Keratinocyte (primary cell): ENCODE results near the gene ADAMTS7. TPM values are rescaled to one million over a fixed set of nuclear protein-coding genes. Genes with fewer than 3 reads are reported as not detected.

Experiments used
- DNase-seq: peaks from one replicate; pipeline ENCODE4 v3.0.0-alpha.2; 2011; ENCODE audit warnings: low read depth, missing footprints, low spot score
- FAIRE-seq: peaks from 2 replicates; lab custom pipeline; 2011; peaks lifted over from hg19 to GRCh38; lab: Jason Lieb, UNC
- H2AFZ ChIP-seq: 2 replicates; pipeline ENCODE4 v1.6.0; 2012; ENCODE audit warnings: low read length, control low read depth, inconsistent platforms; ENCODE audit not compliant: control insufficient read depth
- H3K27ac ChIP-seq: 2 replicates; pipeline ENCODE4 v1.5.1; 2011; ENCODE audit warnings: low read length; ENCODE audit not compliant: control insufficient read depth, insufficient read depth
- H3K27me3 ChIP-seq: 3 replicates; pipeline ENCODE4 v1.6.0; 2011; ENCODE audit warnings: low read length; ENCODE audit not compliant: control insufficient read depth, insufficient read depth; ENCODE audit errors: extremely low read depth
- H3K36me3 ChIP-seq, 2 experiments: 2 replicates in 1 of 2; 3 replicates in 1 of 2; pipeline ENCODE4 v1.5.1; 2011; ENCODE audit warnings: low read length in 2 of 2, mild to moderate bottlenecking in 1 of 2; ENCODE audit not compliant: control insufficient read depth in 2 of 2, insufficient read depth in 2 of 2; ENCODE audit errors: extremely low read depth in 1 of 2
- H3K4me1 ChIP-seq: 3 replicates; pipeline ENCODE4 v1.5.1; 2011; ENCODE audit warnings: low read length; ENCODE audit not compliant: control insufficient read depth, insufficient read depth; ENCODE audit errors: extremely low read depth
- H3K4me2 ChIP-seq: 3 replicates; pipeline ENCODE4 v1.6.0; 2011; ENCODE audit warnings: low read depth, low read length; ENCODE audit not compliant: control insufficient read depth, insufficient read depth; ENCODE audit errors: extremely low read depth
- H3K4me3 ChIP-seq, 3 experiments: fragments of 200-600 bp in 1 of 3; sonication (generic) in 1 of 3; 2 replicates in 2 of 3; 3 replicates in 1 of 3; pipeline ENCODE4 v1.5.1; 2011 to 2016; ENCODE audit warnings: low read length in 3 of 3, mild to moderate bottlenecking in 3 of 3, control low read depth in 2 of 3, inconsistent platforms in 1 of 3, low read depth in 1 of 3, mixed read lengths in 1 of 3, mixed run types in 1 of 3, moderate library complexity in 1 of 3; ENCODE audit not compliant: control insufficient read depth in 2 of 3, insufficient read depth in 2 of 3; ENCODE audit errors: extremely low read depth in 1 of 3
- H3K79me2 ChIP-seq: 2 replicates; pipeline ENCODE4 v1.6.0; 2012; ENCODE audit warnings: low read length; ENCODE audit not compliant: control insufficient read depth, insufficient read depth
- H3K9ac ChIP-seq: 3 replicates; pipeline ENCODE4 v1.6.0; 2011; ENCODE audit warnings: low read length; ENCODE audit not compliant: control insufficient read depth, insufficient read depth; ENCODE audit errors: extremely low read depth
- H3K9me1 ChIP-seq: 3 replicates; pipeline ENCODE4 v1.6.0; 2011; ENCODE audit warnings: low read length; ENCODE audit not compliant: control insufficient read depth, insufficient read depth; ENCODE audit errors: extremely low read depth
- H3K9me3 ChIP-seq: 2 replicates; pipeline ENCODE4 v1.5.1; 2012; ENCODE audit warnings: low read depth, low read length; ENCODE audit not compliant: control insufficient read depth
- H4K20me1 ChIP-seq: 3 replicates; pipeline ENCODE4 v1.6.0; 2011; ENCODE audit warnings: low read length; ENCODE audit not compliant: control insufficient read depth, insufficient read depth; ENCODE audit errors: extremely low read depth
- CTCF ChIP-seq, 3 experiments: IDR thresholded peaks in 1 of 3; conservative IDR thresholded peaks in 1 of 3; optimal IDR thresholded peaks in 1 of 3; 2 replicates in 2 of 3; 3 replicates in 1 of 3; pipeline versions ENCODE3 to v1.5.1; 2011; ENCODE audit warnings: low read length in 3 of 3, mild to moderate bottlenecking in 3 of 3, moderate library complexity in 2 of 3, control low read depth in 1 of 3, inconsistent platforms in 1 of 3; ENCODE audit not compliant: insufficient read depth in 2 of 3; ENCODE audit errors: extremely low read depth in 1 of 3
- EZH2 ChIP-seq: IDR thresholded peaks from one replicate; pipeline ENCODE4 v1.6.1; 2012; ENCODE audit warnings: inconsistent platforms, mild to moderate bottlenecking, low read length, moderate library complexity
- dilution Hi-C: fragments of 300-500 bp; cut with MboI; formaldehyde crosslinking; loops from one replicate; pipeline ENCODE4 v1.7.0; 2020; ENCODE audit warnings: low sequenced_read_pairs; ENCODE audit not compliant: extremely low pct_ligation_motif_present
- polyA plus RNA-seq, 5 experiments: library from polyadenylated mRNA; depleted of rRNA in 3 of 5; stranded (reverse) in 3 of 5; stranded (forward) in 1 of 5; unstranded in 1 of 5; fragments of >200 nt; gene quantifications; 1 replicate in 1 of 5; 2 replicates in 3 of 5; 3 replicates in 1 of 5; pipeline versions ENCODE4 v1.2.1 to v1.2.3, GENCODE V29; 2011 to 2012; ENCODE audit warnings: missing spikeins in 2 of 5, low read depth in 1 of 5, low replicate concordance in 1 of 5

ADAMTS7 gene
- polyA plus RNA-seq, 1 donor (not counting 4 experiments of a cell fraction or from before 2014, with no cell fraction given) = 0.13 TPM

- Histone ChIP-seq H3K4me3 (no peak overlapping the region), H2AFZ (no peak overlapping the region), H3K36me3 (no peaks in the 10 kb centered on the region), H3K27ac (no peak overlapping the region), H3K79me2 (no peaks in the 10 kb centered on the region), H3K9me3 (no peaks in the 10 kb centered on the region), H3K27me3 (no peaks in the 10 kb centered on the region), H3K9me1 (no peaks in the 10 kb centered on the region), H4K20me1 (no peaks in the 10 kb centered on the region), H3K4me1 (peaks cover 2% of the 10 kb centered on the region), H3K4me2 (no peak overlapping the region), H3K9ac (no peak overlapping the region)
- DNase-seq (no peak), FAIRE-seq (no peak)
- no peak for TF ChIP-seq CTCF (optimal IDR thresholded peaks at IDR 0.05 in 1 of 3, IDR thresholded peaks at IDR 0.05 in 1 of 3, conservative IDR thresholded peaks at IDR 0.05 in 1 of 3; ENCODE audit: extremely low read depth in 1 of 3, insufficient read depth in 2 of 3, low read length in 3 of 3)
- TF ChIP-seq EZH2 = no peak
- dilution Hi-C loops = no loop called here
Observed at GRCh38 chr15:78734451-78735064, 76.7 kb downstream of the ADAMTS7 start.

DNA sequence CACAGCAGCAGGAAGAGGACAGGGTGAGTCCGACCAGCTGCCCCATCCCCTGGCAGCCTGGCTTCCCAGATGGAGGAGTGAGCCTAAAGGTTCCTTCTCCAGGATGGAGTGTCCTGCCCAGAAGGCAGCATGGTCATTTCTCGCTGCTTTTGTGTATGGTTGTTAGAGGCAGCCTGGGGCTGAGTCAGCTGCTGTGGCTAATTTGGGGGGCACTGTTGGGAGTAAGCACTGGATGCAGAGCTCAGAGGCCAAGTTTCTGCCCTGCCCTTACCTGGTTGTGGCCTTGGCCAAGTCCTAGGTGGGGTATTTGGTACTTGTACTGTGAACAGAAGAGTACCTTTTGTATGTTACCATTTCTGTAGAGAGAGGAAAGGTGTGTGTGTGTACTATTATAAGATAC, 78.6 kb downstream of the ADAMTS7 start:
- no peaks in the 10 kb centered on the region for H3K4me1 ChIP-seq
- FAIRE-seq (no peak), DNase-seq (no peak)
- H3K27me3 ChIP-seq = no peaks in the 10 kb centered on the region
- H4K20me1 ChIP-seq = no peaks in the 10 kb centered on the region
- dilution Hi-C loops = no loop called here
- no peaks in the 10 kb centered on the region for H3K9me3 ChIP-seq
- no peaks in the 10 kb centered on the region for H3K36me3 ChIP-seq
- no peak overlapping the region for H3K4me3 ChIP-seq
- no peak overlapping the region for H3K27ac ChIP-seq
- H3K4me2 ChIP-seq = no peak overlapping the region
- H2AFZ ChIP-seq = no peak overlapping the region
- TF ChIP-seq EZH2 (no peak), CTCF (optimal IDR thresholded peaks at IDR 0.05 in 1 of 3, IDR thresholded peaks at IDR 0.05 in 1 of 3, conservative IDR thresholded peaks at IDR 0.05 in 1 of 3; ENCODE audit: extremely low read depth in 1 of 3, insufficient read depth in 2 of 3, low read length in 3 of 3) (no peak)
- H3K9ac ChIP-seq = no peak overlapping the region
- no peaks in the 10 kb centered on the region for H3K79me2 ChIP-seq
- no peaks in the 10 kb centered on the region for H3K9me1 ChIP-seq
